ENCODE measurements around the gene OR52E2.

Gene OR52E2

DNA sequence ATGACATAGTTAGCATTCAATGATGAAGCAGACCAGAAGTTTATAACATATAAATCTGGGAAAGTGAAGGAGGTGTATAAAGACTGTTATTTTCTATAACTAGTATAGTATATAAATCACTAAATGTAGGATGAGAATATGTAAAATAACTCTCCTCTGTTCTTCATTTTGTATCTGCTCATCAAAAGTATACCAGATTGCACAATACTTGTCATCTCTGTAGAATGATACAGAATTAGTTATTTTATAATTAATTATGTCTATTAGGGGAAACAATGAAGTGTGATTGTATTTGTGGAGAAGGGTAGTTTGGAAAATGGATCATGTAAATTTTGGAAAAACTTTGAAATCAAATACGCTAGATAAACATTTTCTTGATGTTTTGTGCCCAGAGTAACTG lies 46.4 kb downstream of the OR52E2 start:
- no peak for DNase-seq (ENCODE audit: low read depth in 2 of 2)

DNA sequence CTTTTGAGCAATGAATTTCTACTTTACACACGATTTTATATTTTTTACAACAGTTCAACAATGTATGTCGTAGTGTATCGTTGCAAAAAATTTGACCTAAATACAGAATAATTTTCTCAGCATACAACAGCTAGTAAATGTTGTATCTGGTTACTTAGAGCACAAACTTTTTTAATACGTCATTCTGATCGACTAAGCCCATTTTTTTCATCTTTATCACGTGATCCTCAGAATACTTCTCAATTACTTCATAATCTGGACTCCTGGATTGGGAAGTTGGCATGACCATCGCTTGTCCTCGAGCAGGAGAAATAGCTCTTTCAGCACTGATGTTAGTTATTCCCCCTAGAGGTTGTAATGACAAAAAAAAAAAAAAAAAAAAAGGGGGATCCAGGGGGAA lies 48.2 kb downstream of the OR52E2 start:
- no peak for DNase-seq (ENCODE audit: low read depth in 2 of 2)

Data from stimulated activated CD4-positive, alpha-beta T cell treated with anti-CD3 and anti-CD28 coated beads, Interleukin-1b, Interleukin-23, amount 100 ng/mL, for 1 hour (primary cell).